Prostate gland (tissue), 2 donors: Measurements from ENCODE around the gene KCNJ4. TPM values are rescaled to one million over a fixed set of nuclear protein-coding genes. Genes with fewer than 3 reads are reported as not detected.

Source experiments
- DNase-seq: peaks from one replicate; pipeline ENCODE4 v3.0.0-alpha.2; 2019; ENCODE audit warnings: low spot score
- H3K27ac ChIP-seq, 2 donors: fragments of 200-600 bp; sonication (generic); 2 replicates each; pipeline ENCODE4 v1.5.1; 2017 to 2019
- H3K27me3 ChIP-seq: fragments of 200-600 bp; sonication (generic); replicated peaks from 2 replicates; pipeline ENCODE4 v1.5.1; 2019; ENCODE audit not compliant: insufficient read depth
- H3K36me3 ChIP-seq, 2 donors: fragments of 200-600 bp; sonication (generic); 1 replicate in 1 of 2; 2 replicates in 1 of 2; pipeline versions ENCODE4 v1.5.1 to v1.8.1; 2017 to 2019
- H3K4me1 ChIP-seq: fragments of 200-600 bp; sonication (generic); replicated peaks from 2 replicates; pipeline ENCODE4 v1.5.1; 2019
- H3K4me3 ChIP-seq, 2 donors: fragments of 200-600 bp; sonication (generic); 2 replicates each; pipeline ENCODE4 v1.5.1; 2017 to 2019
- H3K9me3 ChIP-seq: fragments of 200-600 bp; sonication (generic); 2 replicates; pipeline ENCODE4 v1.5.1; 2017
- CTCF ChIP-seq, 4 experiments: fragments of 200-600 bp in 2 of 4; fragments of 450-650 bp in 2 of 4; sonication (generic) in 2 of 4; IDR thresholded peaks; 1 replicate in 3 of 4; 2 replicates in 1 of 4; pipeline ENCODE4 v1.5.1; 2016 to 2019; ENCODE audit warnings: antibody characterized with exemption in 4 of 4, mild to moderate bottlenecking in 2 of 4, moderate library complexity in 2 of 4
- POLR2A ChIP-seq: fragments of 450-650 bp; IDR thresholded peaks from one replicate; pipeline ENCODE4 v1.6.1; 2016; ENCODE audit warnings: antibody characterized with exemption, mild to moderate bottlenecking
- POLR2AphosphoS5 ChIP-seq: sonication (generic); formaldehyde crosslinking; IDR thresholded peaks from one replicate; pipeline ENCODE4 v1.6.1; 2017; ENCODE audit warnings: antibody characterized with exemption
- WGBS: methylation state at CpG from one replicate; pipeline ENCODE4 v1.1.5; 2018; 5-methylcytosine and 5-hydroxymethylcytosine counted together
- intact Hi-C: fragments of 100-400 bp; cut with DNase I; formaldehyde crosslinking; loops from one replicate; pipeline ENCODE4 v1.14.2; 2022
- total RNA-seq, 2 donors: library from RNA; depleted of rRNA; stranded (reverse); fragments of >200 nt; gene quantifications; one replicate each; pipeline ENCODE4 v1.1.0, GENCODE V29; 2016

The KCNJ4 gene
- total RNA-seq, 2 donors from 2014 or later: 3.2 TPM; not detected in 1

GRCh38 chr22:38468443-38469305 is 13.7 kb upstream of the KCNJ4 start:
- no peaks in the 10 kb centered on the region for H3K36me3 ChIP-seq
- peak overlapping the region; percentile 40 to 46 for H3K4me3 ChIP-seq
- DNase-seq: no peak
- intact Hi-C loops: no loop called here
- no peaks in the 10 kb centered on the region for H3K4me1 ChIP-seq
- WGBS: 58% methylated on average over 28 of the region's 28 CpGs
- no peaks in the 10 kb centered on the region for H3K9me3 ChIP-seq
- H3K27ac ChIP-seq: peak overlapping the region in 1 of 2 donors; percentile 26
- no peak for TF ChIP-seq CTCF (IDR thresholded peaks at IDR 0.05)
- TF ChIP-seq POLR2A: no peak
- no peak for TF ChIP-seq POLR2AphosphoS5
- no peaks in the 10 kb centered on the region for H3K27me3 ChIP-seq

- TF ChIP-seq POLR2AphosphoS5 (no peak), POLR2A (peak; percentile 30)
- intact Hi-C loops: no loop called here
- H3K9me3 ChIP-seq: no peaks in the 10 kb centered on the region
- peak within 1 kb of the TSS in 1 of 2 donors; percentile 26 for H3K27ac ChIP-seq
- no peaks in the 10 kb centered on the region for H3K36me3 ChIP-seq
- H3K4me3 ChIP-seq: peak within 1 kb of the TSS; percentile 40 to 46
- 1% methylated on average over 44 of the region's 53 CpGs for WGBS
- no peaks in the 10 kb centered on the region for H3K4me1 ChIP-seq
- DNase-seq: peak; percentile 46
- H3K27me3 ChIP-seq: no peaks in the 10 kb centered on the region
These were observed 13.0 kb upstream of the KCNJ4 start, which contains the start of gene KDELR3 for GRCh38 chr22:38467904-38468442. Gene KDELR3 (plus strand): TSS chr22:38468096. CDS start chr22:38468234, 138 bp downstream.

- Histone ChIP-seq H3K9me3 (no peaks in the 10 kb centered on the region), H3K36me3 (no peaks in the 10 kb centered on the region), H3K27ac (peak overlapping the region in 1 of 2 donors; percentile 26), H3K27me3 (no peaks in the 10 kb centered on the region), H3K4me3 (peak overlapping the region; percentile 40 to 46), H3K4me1 (no peaks in the 10 kb centered on the region)
- DNase-seq: no peak
- intact Hi-C loops: no loop called here
- TF ChIP-seq POLR2AphosphoS5: no peak
- whole genome bisulfite sequencing: 19% methylated on average over 20 of the region's 20 CpGs
These were observed 12.5 kb upstream of the KCNJ4 start for GRCh38 chr22:38467438-38467903.

- no peak for DNase-seq
- no peaks in the 10 kb centered on the region for H3K4me1 ChIP-seq
- H3K27me3 ChIP-seq: no peaks in the 10 kb centered on the region
- H3K36me3 ChIP-seq: no peaks in the 10 kb centered on the region
- intact Hi-C loops: no loop called here
- H3K9me3 ChIP-seq: no peaks in the 10 kb centered on the region
- no peak overlapping the region for H3K27ac ChIP-seq
- WGBS: 69% methylated on average over 26 of the region's 26 CpGs
- H3K4me3 ChIP-seq: no peak overlapping the region
- TF ChIP-seq POLR2A: no peak
These were observed 10.9 kb upstream of the KCNJ4 start for GRCh38 chr22:38465673-38466490.

- Histone ChIP-seq H3K9me3 (no peaks in the 10 kb centered on the region), H3K36me3 (no peaks in the 10 kb centered on the region), H3K4me3 (no peak overlapping the region), H3K27me3 (no peaks in the 10 kb centered on the region), H3K4me1 (no peaks in the 10 kb centered on the region), H3K27ac (no peak overlapping the region)
- intact Hi-C loops: no loop called here
- no peak for DNase-seq
- TF ChIP-seq POLR2A (no peak), POLR2AphosphoS5 (no peak), CTCF (IDR thresholded peaks at IDR 0.05) (no peak)
- 76% methylated on average over 10 of the region's 10 CpGs for WGBS
These were observed 10.1 kb upstream of the KCNJ4 start for GRCh38 chr22:38464992-38465672.
